DOHH2 (cell line): ENCODE measurements around the gene FOXN3.

Source experiments
- H3F3A ChIP-seq: fragments of 200-600 bp; sonication (generic), shearing (Covaris generic); 2 replicates; pipeline ENCODE4 v1.6.0; 2016; ENCODE audit warnings: antibody characterized with exemption, mild to moderate bottlenecking; ENCODE audit not compliant: control insufficient read depth, insufficient read depth
- H3K27ac ChIP-seq: fragments of 200-600 bp; sonication (generic); 2 replicates; pipeline ENCODE4 v1.5.1; 2014; ENCODE audit warnings: low read depth, mild to moderate bottlenecking, low read length, moderate library complexity
- H3K27me3 ChIP-seq: fragments of 200-600 bp; sonication (generic); 2 replicates; pipeline ENCODE4 v1.6.1; 2014; ENCODE audit warnings: mild to moderate bottlenecking, low read length, mixed read lengths; ENCODE audit not compliant: control insufficient read depth
- H3K36me3 ChIP-seq: fragments of 200-600 bp; sonication (generic); 2 replicates; pipeline ENCODE4 v1.6.1; 2014; ENCODE audit warnings: mild to moderate bottlenecking, low read length, moderate library complexity, mixed read lengths; ENCODE audit not compliant: control insufficient read depth
- H3K4me1 ChIP-seq: fragments of 200-600 bp; sonication (generic); 2 replicates; pipeline ENCODE4 v1.6.1; 2014; ENCODE audit warnings: mild to moderate bottlenecking, low read length, mixed read lengths; ENCODE audit not compliant: control insufficient read depth
- H3K4me2 ChIP-seq: fragments of 200-600 bp; sonication (generic); 2 replicates; pipeline ENCODE4 v1.6.0; 2014; ENCODE audit warnings: mild to moderate bottlenecking, low read length, moderate library complexity
- H3K4me3 ChIP-seq: fragments of 200-600 bp; sonication (generic); 2 replicates; pipeline ENCODE4 v1.5.1; 2014; ENCODE audit warnings: mild to moderate bottlenecking, low read length, mixed read lengths
- H3K79me2 ChIP-seq: fragments of 200-600 bp; sonication (generic); 2 replicates; pipeline ENCODE4 v1.6.1; 2014; ENCODE audit warnings: mild to moderate bottlenecking, low read length, mixed read lengths; ENCODE audit not compliant: control insufficient read depth
- H3K9me2 ChIP-seq: fragments of 200-600 bp; sonication (generic); replicated peaks from 2 replicates; pipeline ENCODE4 v1.6.1; 2014; ENCODE audit warnings: mild to moderate bottlenecking, low read length, mixed read lengths; ENCODE audit not compliant: control insufficient read depth
- H3K9me3 ChIP-seq: fragments of 200-600 bp; sonication (generic); 2 replicates; pipeline ENCODE4 v1.6.1; 2014; ENCODE audit warnings: antibody characterized with exemption, low read length, mixed read lengths; ENCODE audit not compliant: control insufficient read depth, insufficient read depth
- H4K20me1 ChIP-seq: fragments of 200-600 bp; sonication (generic); 2 replicates; pipeline ENCODE4 v1.6.0; 2014; ENCODE audit warnings: low read depth, mild to moderate bottlenecking, antibody characterized with exemption, low read length, moderate library complexity; ENCODE audit not compliant: control insufficient read depth, insufficient read depth
- CTCF ChIP-seq: fragments of 200-600 bp; sonication (generic); IDR thresholded peaks from one replicate; pipeline ENCODE4 v1.5.1; 2014; ENCODE audit warnings: antibody characterized with exemption, mild to moderate bottlenecking, low read depth, low read length; ENCODE audit not compliant: poor library complexity, severe bottlenecking
- EZH2phosphoT487 ChIP-seq: fragments of 200-600 bp; sonication (generic); IDR thresholded peaks from 2 replicates; pipeline ENCODE4 v1.6.1; 2017; ENCODE audit warnings: borderline replicate concordance, mild to moderate bottlenecking, antibody characterized with exemption, low read length, moderate library complexity, mixed read lengths

The FOXN3 gene

GRCh38 chr14:89280600-89280999 lies 136.4 kb downstream of the FOXN3 start:
- Histone ChIP-seq H3K4me3 (no peak overlapping the region), H3K4me2 (no peak overlapping the region), H3K9me2 (no peaks in the 10 kb centered on the region), H4K20me1 (no peaks in the 10 kb centered on the region), H3K4me1 (no peaks in the 10 kb centered on the region), H3F3A (no peaks in the 10 kb centered on the region), H3K79me2 (no peaks in the 10 kb centered on the region), H3K36me3 (no peaks in the 10 kb centered on the region), H3K27ac (no peak overlapping the region), H3K9me3 (no peaks in the 10 kb centered on the region), H3K27me3 (no peaks in the 10 kb centered on the region)
- TF ChIP-seq EZH2phosphoT487 (no peak), CTCF (no peak)

DNA sequence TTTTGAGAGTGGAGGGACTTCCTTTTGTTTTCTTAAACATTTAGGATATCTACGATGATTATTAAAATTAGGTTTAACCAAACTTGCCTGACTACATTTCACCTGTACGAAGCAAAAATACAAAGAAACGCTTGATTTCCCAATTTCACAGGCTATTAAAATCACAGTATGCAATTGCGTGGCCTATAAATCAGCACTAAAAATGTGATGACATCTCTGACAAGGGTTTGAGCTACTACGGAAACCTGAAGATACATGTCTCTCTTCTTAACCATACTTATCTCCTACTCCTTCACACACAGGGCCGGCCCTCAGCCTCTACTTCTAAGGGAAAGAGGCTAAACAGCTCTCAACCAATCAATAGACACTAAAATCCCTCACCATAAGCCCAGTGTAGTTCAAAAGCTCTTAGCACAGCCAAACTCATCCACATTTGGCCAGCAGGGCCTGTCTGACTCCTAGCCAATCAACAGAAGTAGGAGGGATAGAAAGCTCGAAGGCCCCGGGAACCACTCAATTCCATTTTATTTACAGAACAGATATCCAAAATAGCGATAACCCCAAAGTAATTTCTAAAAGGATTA lies 137.3 kb downstream of the FOXN3 start:
- no peak for TF ChIP-seq CTCF
- TF ChIP-seq EZH2phosphoT487 = no peak
- H3K27me3 ChIP-seq = no peaks in the 10 kb centered on the region
- H3K9me2 ChIP-seq = no peaks in the 10 kb centered on the region
- H3K9me3 ChIP-seq = no peaks in the 10 kb centered on the region
- H3F3A ChIP-seq = no peaks in the 10 kb centered on the region
- no peaks in the 10 kb centered on the region for H3K4me1 ChIP-seq
- no peaks in the 10 kb centered on the region for H3K79me2 ChIP-seq
- no peaks in the 10 kb centered on the region for H3K36me3 ChIP-seq
- no peak overlapping the region for H3K4me2 ChIP-seq
- H4K20me1 ChIP-seq = no peaks in the 10 kb centered on the region
- H3K4me3 ChIP-seq = no peak overlapping the region
- no peak overlapping the region for H3K27ac ChIP-seq

DNA sequence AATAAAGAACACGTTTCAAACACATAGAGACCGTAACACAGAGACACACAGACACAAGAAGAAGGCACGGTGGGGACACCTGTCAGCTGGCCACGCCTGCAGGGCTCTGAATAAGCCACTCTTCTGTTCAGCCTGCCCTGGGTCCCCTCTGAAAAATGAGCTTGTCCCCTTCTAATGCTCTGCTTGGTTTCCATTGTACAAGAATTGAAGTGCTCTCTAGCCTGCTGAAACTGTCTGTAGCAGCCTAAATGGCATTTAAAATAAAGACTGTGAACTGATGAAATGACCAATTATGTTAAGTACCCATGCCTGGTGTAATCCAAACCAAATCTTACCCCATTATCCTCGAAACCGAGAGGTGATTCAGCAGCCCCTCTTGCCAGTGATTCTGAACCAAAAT lies 139.8 kb downstream of the FOXN3 start:
- TF ChIP-seq CTCF (no peak), EZH2phosphoT487 (no peak)
- Histone ChIP-seq H3K4me3 (no peak overlapping the region), H3K4me2 (no peak overlapping the region), H3K27me3 (no peaks in the 10 kb centered on the region), H3K36me3 (no peaks in the 10 kb centered on the region), H3K79me2 (no peaks in the 10 kb centered on the region), H3K4me1 (peaks cover under 1% of the 10 kb centered on the region; the same call in 1 of the 2 replicates), H3K9me3 (no peaks in the 10 kb centered on the region), H3K27ac (no peak overlapping the region), H3K9me2 (no peaks in the 10 kb centered on the region), H4K20me1 (no peaks in the 10 kb centered on the region), H3F3A (no peaks in the 10 kb centered on the region)

DNA sequence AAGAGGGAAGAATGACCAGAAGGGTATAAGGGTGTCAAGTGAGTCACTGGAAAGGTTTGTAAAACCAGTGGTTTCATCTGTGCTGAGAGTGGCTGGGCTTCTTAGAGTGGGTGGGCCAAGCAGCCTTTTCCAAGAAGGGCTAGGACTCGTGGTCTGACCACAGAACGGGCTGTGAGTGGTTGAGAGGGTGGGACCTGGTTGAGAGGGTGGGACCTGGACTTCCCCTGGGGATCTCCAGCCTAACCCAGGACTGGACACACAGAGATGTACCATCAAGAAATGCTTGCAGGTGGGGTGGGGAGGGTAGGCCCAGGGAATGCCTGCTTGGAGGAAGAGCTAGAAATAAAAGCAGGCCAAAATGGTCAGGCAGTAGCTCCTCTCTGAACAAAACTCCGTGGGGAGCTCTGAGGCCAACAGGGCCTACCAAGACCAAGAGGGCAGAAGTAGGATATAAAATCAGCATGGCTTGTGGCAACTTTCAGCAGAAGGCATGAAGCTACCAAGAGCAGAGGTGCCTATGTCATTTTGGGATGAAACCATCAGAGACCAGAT lies 140.5 kb downstream of the FOXN3 start:
- Histone ChIP-seq H3K9me2 (no peaks in the 10 kb centered on the region), H3K4me3 (no peak overlapping the region), H4K20me1 (no peaks in the 10 kb centered on the region), H3K36me3 (no peaks in the 10 kb centered on the region), H3K9me3 (no peaks in the 10 kb centered on the region), H3F3A (no peaks in the 10 kb centered on the region), H3K27me3 (no peaks in the 10 kb centered on the region), H3K4me2 (no peak overlapping the region), H3K4me1 (peaks cover 6% of the 10 kb centered on the region), H3K27ac (no peak overlapping the region), H3K79me2 (no peaks in the 10 kb centered on the region)
- TF ChIP-seq EZH2phosphoT487 = no peak
- no peak for TF ChIP-seq CTCF
